Panc1 (cell line): Measurements from ENCODE around the gene RCBTB2.

Experiments
- POLR2AphosphoS5 ChIP-seq: IDR thresholded peaks from 2 replicates; pipeline ENCODE4 v1.6.1; 2012; ENCODE audit warnings: mild to moderate bottlenecking, low read depth, low read length, moderate library complexity
- SIN3A ChIP-seq: IDR thresholded peaks from 2 replicates; pipeline ENCODE4 v1.6.1; 2012; ENCODE audit warnings: low read depth, mild to moderate bottlenecking, low read length, moderate library complexity, borderline replicate concordance; ENCODE audit not compliant: insufficient read depth
- TCF7L2 ChIP-seq: IDR thresholded peaks from 2 replicates; pipeline ENCODE4 v1.6.1; 2011; ENCODE audit warnings: mild to moderate bottlenecking, low read depth, low read length, inconsistent platforms
- TF ChIP-seq, protein P1 (sequence below): fragments of 450-650 bp; IDR thresholded peaks from 2 replicates; pipeline ENCODE4 v1.5.1; 2017; ENCODE audit warnings: mild to moderate bottlenecking
- TF ChIP-seq, protein P2 (sequence below), 2 experiments: IDR thresholded peaks; 2 replicates each; pipeline ENCODE4 v1.6.1; 2011 to 2012; ENCODE audit warnings: low read depth in 2 of 2, control low read depth in 1 of 2, low read length in 1 of 2, mild to moderate bottlenecking in 1 of 2, moderate library complexity in 1 of 2; ENCODE audit not compliant: insufficient read depth in 1 of 2

DNA sequence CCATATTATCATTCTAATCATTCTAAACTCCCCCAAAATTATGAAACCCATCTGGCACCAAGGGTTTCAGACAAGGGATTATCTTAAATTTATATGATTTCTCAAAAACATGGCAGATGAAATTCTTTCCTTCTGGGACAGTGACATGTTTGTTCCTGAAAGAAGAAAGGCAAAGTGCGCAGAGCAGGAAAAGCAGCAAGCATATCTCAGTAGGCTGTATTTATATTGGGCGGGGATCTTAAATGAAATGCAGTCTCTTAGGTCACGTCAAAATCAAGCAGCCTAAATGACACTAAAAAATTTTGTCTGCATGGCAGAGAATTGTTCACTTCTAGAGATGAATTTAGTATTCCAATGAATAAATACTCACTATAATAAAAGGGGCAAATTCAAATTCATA, 49.3 kb downstream of the RCBTB2 start:
- TF ChIP-seq, protein P1, sequence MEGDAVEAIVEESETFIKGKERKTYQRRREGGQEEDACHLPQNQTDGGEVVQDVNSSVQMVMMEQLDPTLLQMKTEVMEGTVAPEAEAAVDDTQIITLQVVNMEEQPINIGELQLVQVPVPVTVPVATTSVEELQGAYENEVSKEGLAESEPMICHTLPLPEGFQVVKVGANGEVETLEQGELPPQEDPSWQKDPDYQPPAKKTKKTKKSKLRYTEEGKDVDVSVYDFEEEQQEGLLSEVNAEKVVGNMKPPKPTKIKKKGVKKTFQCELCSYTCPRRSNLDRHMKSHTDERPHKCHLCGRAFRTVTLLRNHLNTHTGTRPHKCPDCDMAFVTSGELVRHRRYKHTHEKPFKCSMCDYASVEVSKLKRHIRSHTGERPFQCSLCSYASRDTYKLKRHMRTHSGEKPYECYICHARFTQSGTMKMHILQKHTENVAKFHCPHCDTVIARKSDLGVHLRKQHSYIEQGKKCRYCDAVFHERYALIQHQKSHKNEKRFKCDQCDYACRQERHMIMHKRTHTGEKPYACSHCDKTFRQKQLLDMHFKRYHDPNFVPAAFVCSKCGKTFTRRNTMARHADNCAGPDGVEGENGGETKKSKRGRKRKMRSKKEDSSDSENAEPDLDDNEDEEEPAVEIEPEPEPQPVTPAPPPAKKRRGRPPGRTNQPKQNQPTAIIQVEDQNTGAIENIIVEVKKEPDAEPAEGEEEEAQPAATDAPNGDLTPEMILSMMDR, result no peak
- TF ChIP-seq POLR2AphosphoS5, result no peak
- TF ChIP-seq, protein P2, sequence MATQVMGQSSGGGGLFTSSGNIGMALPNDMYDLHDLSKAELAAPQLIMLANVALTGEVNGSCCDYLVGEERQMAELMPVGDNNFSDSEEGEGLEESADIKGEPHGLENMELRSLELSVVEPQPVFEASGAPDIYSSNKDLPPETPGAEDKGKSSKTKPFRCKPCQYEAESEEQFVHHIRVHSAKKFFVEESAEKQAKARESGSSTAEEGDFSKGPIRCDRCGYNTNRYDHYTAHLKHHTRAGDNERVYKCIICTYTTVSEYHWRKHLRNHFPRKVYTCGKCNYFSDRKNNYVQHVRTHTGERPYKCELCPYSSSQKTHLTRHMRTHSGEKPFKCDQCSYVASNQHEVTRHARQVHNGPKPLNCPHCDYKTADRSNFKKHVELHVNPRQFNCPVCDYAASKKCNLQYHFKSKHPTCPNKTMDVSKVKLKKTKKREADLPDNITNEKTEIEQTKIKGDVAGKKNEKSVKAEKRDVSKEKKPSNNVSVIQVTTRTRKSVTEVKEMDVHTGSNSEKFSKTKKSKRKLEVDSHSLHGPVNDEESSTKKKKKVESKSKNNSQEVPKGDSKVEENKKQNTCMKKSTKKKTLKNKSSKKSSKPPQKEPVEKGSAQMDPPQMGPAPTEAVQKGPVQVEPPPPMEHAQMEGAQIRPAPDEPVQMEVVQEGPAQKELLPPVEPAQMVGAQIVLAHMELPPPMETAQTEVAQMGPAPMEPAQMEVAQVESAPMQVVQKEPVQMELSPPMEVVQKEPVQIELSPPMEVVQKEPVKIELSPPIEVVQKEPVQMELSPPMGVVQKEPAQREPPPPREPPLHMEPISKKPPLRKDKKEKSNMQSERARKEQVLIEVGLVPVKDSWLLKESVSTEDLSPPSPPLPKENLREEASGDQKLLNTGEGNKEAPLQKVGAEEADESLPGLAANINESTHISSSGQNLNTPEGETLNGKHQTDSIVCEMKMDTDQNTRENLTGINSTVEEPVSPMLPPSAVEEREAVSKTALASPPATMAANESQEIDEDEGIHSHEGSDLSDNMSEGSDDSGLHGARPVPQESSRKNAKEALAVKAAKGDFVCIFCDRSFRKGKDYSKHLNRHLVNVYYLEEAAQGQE (IDR thresholded peaks at IDR 0.05; ENCODE audit: insufficient read depth in 1 of 2, low read depth in 2 of 2, low read length in 1 of 2), result no peak
- no peak for TF ChIP-seq SIN3A
- TF ChIP-seq TCF7L2, result no peak
